H1 (cell line): ENCODE measurements around the gene CALD1. TPM values are rescaled to one million over a fixed set of nuclear protein-coding genes. Genes with fewer than 3 reads are reported as not detected.
A peak's percentile ranks its signal among the peaks of the same experiment; 100 is the strongest.

Experiments
- CTCF ChIA-PET: fragments of 300-600 bp; sonication (Branson Sonifier 250); formaldehyde crosslinking; loops from one replicate; lab custom pipeline; 2021; ENCODE audit not compliant: partially characterized antibody; lab: Charles Lee
- POLR2A ChIA-PET: fragments of 300-600 bp; sonication (Branson Sonifier 250); formaldehyde crosslinking; loops from one replicate; lab custom pipeline; 2021; ENCODE audit warnings: inconsistent platforms; ENCODE audit not compliant: partially characterized antibody; lab: Charles Lee
- DNase-seq, 2 experiments: peaks; one replicate each; pipeline versions ENCODE4 v3.0.0 to v3.0.0-alpha.2; 2010 to 2022; ENCODE audit warnings: low spot score in 2 of 2, low read depth in 1 of 2, mixed read lengths in 1 of 2
- FAIRE-seq: peaks from 2 replicates; lab custom pipeline; 2011; peaks lifted over from hg19 to GRCh38; lab: Jason Lieb, UNC
- H2AFZ ChIP-seq: 2 replicates; pipeline ENCODE4 v1.8.1; 2012; ENCODE audit warnings: low read length, inconsistent platforms
- H2AK5ac ChIP-seq: 2 replicates; pipeline ENCODE4 v1.6.1; 2013; ENCODE audit warnings: low read depth, low read length
- H2BK120ac ChIP-seq: replicated peaks from 2 replicates; pipeline ENCODE3; 2013; ENCODE audit warnings: low read depth, low read length, inconsistent platforms
- H2BK12ac ChIP-seq: 2 replicates; pipeline ENCODE4 v1.6.1; 2013; ENCODE audit warnings: low read depth, low read length
- H2BK15ac ChIP-seq: 2 replicates; pipeline ENCODE4 v1.6.1; 2013; ENCODE audit warnings: low read length
- H2BK20ac ChIP-seq: 2 replicates; pipeline ENCODE4 v1.6.1; 2013; ENCODE audit warnings: low read length
- H2BK5ac ChIP-seq: 2 replicates; pipeline ENCODE4 v1.6.1; 2013; ENCODE audit warnings: low read depth, low read length
- H3K14ac ChIP-seq: 2 replicates; pipeline ENCODE4 v1.6.1; 2013; ENCODE audit warnings: inconsistent platforms; ENCODE audit not compliant: insufficient read length
- H3K18ac ChIP-seq: 2 replicates; pipeline ENCODE4 v1.6.1; 2013; ENCODE audit warnings: low read length; ENCODE audit errors: extremely low read depth
- H3K23ac ChIP-seq: 2 replicates; pipeline ENCODE4 v1.6.1; 2013; ENCODE audit warnings: inconsistent platforms; ENCODE audit not compliant: insufficient read length
- H3K23me2 ChIP-seq: 2 replicates; pipeline ENCODE4 v1.6.1; 2013; ENCODE audit warnings: low read depth, low read length
- H3K27ac ChIP-seq: 2 replicates; pipeline ENCODE4 v1.6.1; 2011; ENCODE audit warnings: low read depth, low read length, inconsistent platforms
- H3K27me3 ChIP-seq, 4 experiments: replicated peaks in 1 of 4; 1 replicate in 1 of 4; 2 replicates in 3 of 4; pipeline versions ENCODE4 v1.6.1 to v1.8.1; 2011 to 2013; ENCODE audit warnings: low read length in 3 of 4, mild to moderate bottlenecking in 3 of 4, inconsistent platforms in 2 of 4, mixed read lengths in 2 of 4, moderate library complexity in 1 of 4; ENCODE audit not compliant: control insufficient read depth in 3 of 4, insufficient read depth in 3 of 4; ENCODE audit errors: extremely low read depth in 1 of 4
- H3K36me3 ChIP-seq, 4 experiments: 2 replicates each; pipeline versions ENCODE4 v1.6.1 to v1.8.1; 2011 to 2013; ENCODE audit warnings: mild to moderate bottlenecking in 4 of 4, low read length in 3 of 4, moderate library complexity in 2 of 4, control low read depth in 1 of 4, inconsistent platforms in 1 of 4; ENCODE audit not compliant: insufficient read depth in 4 of 4, control insufficient read depth in 2 of 4
- H3K4ac ChIP-seq: replicated peaks from 2 replicates; pipeline ENCODE3; 2013; ENCODE audit warnings: low read length, low read depth, mixed read lengths, inconsistent platforms; ENCODE audit not compliant: insufficient read length
- H3K4me1 ChIP-seq, 4 experiments: replicated peaks in 1 of 4; 1 replicate in 1 of 4; 2 replicates in 3 of 4; pipeline versions ENCODE4 v1.6.1 to v1.8.1; 2011 to 2013; ENCODE audit warnings: low read length in 3 of 4, inconsistent platforms in 2 of 4, mixed read lengths in 1 of 4; ENCODE audit not compliant: insufficient read depth in 4 of 4, control insufficient read depth in 3 of 4
- H3K4me2 ChIP-seq, 2 experiments: 2 replicates each; pipeline versions ENCODE4 v1.6.1 to v1.8.1; 2011 to 2013; ENCODE audit warnings: low read depth in 2 of 2, low read length in 2 of 2, control low read depth in 1 of 2, inconsistent platforms in 1 of 2, mild to moderate bottlenecking in 1 of 2; ENCODE audit not compliant: insufficient read depth in 1 of 2
- H3K4me3 ChIP-seq, 4 experiments: fragments of 200-600, 300-600 bp in 1 of 4; sonication (generic), shearing (Covaris generic), sonication (Bioruptor Twin) in 1 of 4; 2 replicates each; pipeline versions ENCODE4 v1.5.1 to v1.8.1; 2011 to 2016; ENCODE audit warnings: low read length in 4 of 4, low read depth in 3 of 4, control low read depth in 2 of 4, inconsistent platforms in 2 of 4, mild to moderate bottlenecking in 2 of 4, mixed read lengths in 1 of 4, moderate library complexity in 1 of 4; ENCODE audit not compliant: insufficient read depth in 2 of 4; ENCODE audit errors: extremely low read depth in 1 of 4
- H3K56ac ChIP-seq: replicated peaks from 2 replicates; pipeline ENCODE3; 2013; ENCODE audit warnings: low read depth, mild to moderate bottlenecking, mixed read lengths, low read length, inconsistent platforms; ENCODE audit not compliant: insufficient read length
- H3K79me1 ChIP-seq: 2 replicates; pipeline ENCODE4 v1.6.1; 2013; ENCODE audit warnings: low read depth, low read length, control low read depth
- H3K79me2 ChIP-seq, 2 experiments: 2 replicates each; pipeline versions ENCODE4 v1.6.1 to v1.8.1; 2012 to 2013; ENCODE audit warnings: low read length in 2 of 2, mild to moderate bottlenecking in 2 of 2, inconsistent platforms in 1 of 2; ENCODE audit not compliant: insufficient read depth in 2 of 2, control insufficient read depth in 1 of 2
- H3K9ac ChIP-seq, 4 experiments: replicated peaks in 1 of 4; 1 replicate in 1 of 4; 2 replicates in 3 of 4; pipeline versions ENCODE4 v1.6.1 to v1.8.1; 2011 to 2013; ENCODE audit warnings: low read depth in 3 of 4, low read length in 3 of 4, control low read depth in 2 of 4, mild to moderate bottlenecking in 2 of 4, moderate library complexity in 2 of 4, inconsistent platforms in 1 of 4; ENCODE audit errors: extremely low read depth in 1 of 4
- H3K9me3 ChIP-seq, 2 experiments: 2 replicates each; pipeline versions ENCODE4 v1.6.1 to v1.8.1; 2012 to 2013; ENCODE audit warnings: mild to moderate bottlenecking in 2 of 2, moderate library complexity in 2 of 2, control low read depth in 1 of 2, inconsistent platforms in 1 of 2, low read depth in 1 of 2, low read length in 1 of 2, mixed read lengths in 1 of 2; ENCODE audit not compliant: insufficient read depth in 2 of 2
- H4K20me1 ChIP-seq, 2 experiments: replicated peaks in 1 of 2; 2 replicates each; pipeline versions ENCODE3 to v1.8.1; 2011 to 2013; ENCODE audit warnings: inconsistent platforms in 2 of 2, low read length in 2 of 2, mild to moderate bottlenecking in 1 of 2; ENCODE audit not compliant: insufficient read depth in 2 of 2, control insufficient read depth in 1 of 2
- H4K5ac ChIP-seq: 2 replicates; pipeline ENCODE4 v1.6.1; 2013; ENCODE audit warnings: low read length, low read depth, mixed read lengths, inconsistent platforms; ENCODE audit not compliant: insufficient read length
- H4K8ac ChIP-seq: 2 replicates; pipeline ENCODE4 v1.8.0; 2013; ENCODE audit warnings: mild to moderate bottlenecking, moderate library complexity, low read length, inconsistent platforms; ENCODE audit not compliant: insufficient read depth; ENCODE audit errors: extremely low read depth
- H4K91ac ChIP-seq: replicated peaks from 2 replicates; pipeline ENCODE3; 2013; ENCODE audit warnings: low read length, mixed read lengths, inconsistent platforms; ENCODE audit not compliant: insufficient read length
- BCL11A ChIP-seq, 2 experiments: IDR thresholded peaks; one replicate each; pipeline ENCODE4 v1.6.1; 2011; ENCODE audit warnings: low read depth in 2 of 2, low read length in 2 of 2, mild to moderate bottlenecking in 2 of 2
- FOSL1 ChIP-seq: IDR thresholded peaks from 2 replicates; pipeline ENCODE4 v1.6.1; 2011; ENCODE audit warnings: mild to moderate bottlenecking, low read depth, low read length, moderate library complexity; ENCODE audit not compliant: insufficient read depth
- KDM4A ChIP-seq: IDR thresholded peaks from one replicate; pipeline ENCODE4 v1.7.1; 2012; ENCODE audit warnings: low read depth, mild to moderate bottlenecking, moderate library complexity, low read length, inconsistent platforms; ENCODE audit not compliant: severe bottlenecking
- PHF8 ChIP-seq: fragments of 200-600 bp; sonication (generic); conservative IDR thresholded peaks from 2 replicates; pipeline ENCODE4 v1.7.1; 2012; ENCODE audit warnings: low read depth, mild to moderate bottlenecking, inconsistent platforms, low read length, moderate library complexity
- POLR2A ChIP-seq, 2 experiments: IDR thresholded peaks; 1 replicate in 1 of 2; 2 replicates in 1 of 2; pipeline ENCODE4 v1.6.1; 2011; ENCODE audit warnings: low read depth in 2 of 2, low read length in 2 of 2, mild to moderate bottlenecking in 2 of 2; ENCODE audit errors: control extremely low read depth in 1 of 2
- WGBS, 2 experiments: shearing (Covaris generic) in 1 of 2; methylation state at CpG; one replicate each; pipeline versions ENCODE4 v1.1.6 to v1.1.7; 2013 to 2015; ENCODE audit warnings: low lambda C conversion rate in 2 of 2, mixed read lengths in 2 of 2, inconsistent platforms in 1 of 2, low coverage in 1 of 2, missing lambda C conversion rate in 1 of 2; ENCODE audit not compliant: insufficient replicate concordance in 2 of 2, insufficient coverage in 1 of 2, insufficient read length in 1 of 2; ENCODE audit errors: extremely low coverage in 1 of 2, missing lambda C conversion rate in 1 of 2; 5-methylcytosine and 5-hydroxymethylcytosine counted together
- polyA plus RNA-seq, 7 experiments: library from polyadenylated mRNA; depleted of rRNA in 3 of 7; stranded (reverse) in 5 of 7; unstranded in 2 of 7; fragments of >200 nt in 5 of 7; fragments of 200-250 nt in 2 of 7; gene quantifications; 1 replicate in 5 of 7; 2 replicates in 1 of 7; 4 replicates in 1 of 7; pipeline versions ENCODE4 v1.2.1 to v1.2.3, GENCODE V29; 2011 to 2013; ENCODE audit warnings: missing spikeins in 2 of 7, mixed read lengths in 2 of 7
- total RNA-seq: library from RNA; stranded (reverse); fragmentation: NEBNext Ultra II Directional; extraction: Animal tissue kit (Norgen Biotek cat#: 25700); gene quantifications from 2 replicates; pipeline ENCODE4 v1.2.1, GENCODE V29; 2021

CALD1 gene
- total and polyA plus RNA-seq, 2 of the 8 experiments (the other 6 are each of a cell fraction or from before 2014, with no cell fraction given), result 34.3 to 177 TPM

DNA sequence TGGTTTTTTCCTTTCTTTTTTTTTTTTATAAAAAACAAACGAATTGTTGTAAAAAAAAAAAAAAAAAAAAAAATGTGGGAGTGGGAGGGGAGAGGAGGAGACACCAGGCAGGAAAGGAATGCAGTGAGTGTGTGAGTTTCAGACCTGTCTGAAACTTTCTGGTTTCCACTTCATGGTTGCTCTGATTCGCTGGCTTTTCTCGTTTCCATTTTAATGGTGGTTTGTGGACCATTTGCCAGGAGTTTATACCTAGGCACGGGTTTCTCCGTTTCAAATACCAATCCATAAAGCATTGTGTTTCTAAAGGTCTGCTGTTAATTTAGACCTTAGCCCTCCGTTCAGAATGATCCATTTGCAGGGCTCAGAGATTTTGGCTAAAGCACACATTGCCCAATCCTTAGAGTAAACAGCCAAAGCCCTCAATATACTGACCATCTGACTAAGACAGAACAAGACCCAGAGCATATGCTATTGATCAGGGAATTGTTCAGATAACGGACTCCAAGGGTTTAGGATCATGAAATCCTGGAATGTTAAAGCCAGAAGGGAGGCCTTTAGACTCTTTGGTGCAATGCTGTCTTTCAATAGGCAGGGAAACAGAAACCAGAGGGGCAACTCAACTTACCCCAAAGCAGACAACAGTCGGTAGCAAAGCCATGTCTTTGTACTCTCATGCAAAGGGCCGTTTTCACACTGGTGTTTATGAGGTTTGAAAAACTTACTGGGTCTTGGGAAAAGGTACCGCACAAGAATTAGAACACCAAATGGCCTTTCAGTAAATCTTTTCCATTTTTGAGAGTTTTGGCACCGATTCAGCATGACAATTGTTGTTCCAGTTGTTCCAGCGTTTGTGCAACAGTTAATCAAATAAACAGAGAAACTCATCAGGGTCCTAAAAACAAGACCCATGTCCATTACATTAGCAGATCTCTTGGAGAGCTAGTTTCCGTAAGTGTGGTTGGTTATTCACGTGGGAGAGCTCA, 112.6 kb downstream of the CALD1 start:
- no peak overlapping the region; the same call in 1 of the 2 replicates for H2BK12ac ChIP-seq

More for the DNA sequence above, 112.6 kb downstream of the CALD1 start:
- Histone ChIP-seq H3K23ac (no peak overlapping the region), H3K79me2 (peaks cover 4 to 45% of the 10 kb centered on the region in 2 experiments; a peak in 3 of 4 replicates), H3K14ac (no peak overlapping the region), H3K27me3 (no peaks in the 10 kb centered on the region), H3K4me3 (peak overlapping the region; percentile 76 to 95 (median 80)), H2BK15ac (no peak overlapping the region), H3K4me1 (peaks cover 2 to 16% (median 6%) of the 10 kb centered on the region in 4 experiments; a peak in 5 of 7 replicates), H3K56ac (no peak overlapping the region), H2BK120ac (peak overlapping the region; percentile 51), H2AK5ac (0 out of 2 replicates have a peak overlapping the region, but pooled peaks have one; percentile 14), H3K27ac (peak overlapping the region; percentile 87; the same call in 1 of the 2 replicates), H4K8ac (peak overlapping the region; percentile 75; the same call in 1 of the 2 replicates), H3K79me1 (peaks cover 4% of the 10 kb centered on the region), H3K4ac (no peak overlapping the region), H3K36me3 (peaks cover 0 to 5% (median 0%) of the 10 kb centered on the region in 4 experiments; a peak in 1 of 8 replicates), H3K23me2 (peaks cover 3% of the 10 kb centered on the region; the same call in 1 of the 2 replicates), H3K9me3 (no peaks in the 10 kb centered on the region), H4K91ac (no peak overlapping the region), H2BK5ac (0 out of 2 replicates have a peak overlapping the region, but pooled peaks have one; percentile 91), H4K5ac (no peak overlapping the region), H2BK20ac (no peak overlapping the region), H3K4me2 (peak overlapping the region; percentile 81 to 98), H3K9ac (peak overlapping the region in 3 of 4 experiments; percentile 55 to 92 (median 88); a peak in 6 of 7 replicates), H4K20me1 (peaks cover 0 to 4% of the 10 kb centered on the region in 2 experiments), H2AFZ (peak overlapping the region; percentile 62; the same call in 1 of the 2 replicates), H3K18ac (peak overlapping the region; percentile 32)
- DNase-seq, result no peak
- CTCF ChIA-PET, result interaction anchor here (1.6 kb wide), 1 partner anchor 168 kb away, joined by 5 read pairs; no protein-coding TSS in a partner anchor
- no peak for FAIRE-seq
- POLR2A ChIA-PET, result interaction anchor here (1.1 to 2.6 kb wide), 5 partner anchors 8 to 35 kb away, joined by 3 to 7 read pairs (median 4); no protein-coding TSS in a partner anchor
- 66% methylated on average over 13 of the region's 14 CpGs; no CpG with 5 or more reads in 1 of the 2 experiments for WGBS, 2 experiments
- no peak for TF ChIP-seq BCL11A (IDR thresholded peaks at IDR 0.05; ENCODE audit: low read depth in 2 of 2, low read length in 2 of 2)
- no peak for TF ChIP-seq FOSL1
- peak; percentile 8 for TF ChIP-seq KDM4A
- 0 out of 3 replicates have a peak, but pooled peaks of 1 of the 2 experiments have one; percentile 24 for TF ChIP-seq POLR2A (IDR thresholded peaks at IDR 0.05; ENCODE audit: control extremely low read depth in 1 of 2, low read depth in 2 of 2, low read length in 2 of 2)
- 0 out of 2 replicates have a peak, but pooled peaks have one; percentile 7 for TF ChIP-seq PHF8
